Eye (tissue), 1 donor: ENCODE data around the gene RTL3.
"Not testable (repeated sequence)": the region's sequence is repeated elsewhere in the genome, so short reads cannot be mapped to it uniquely, and the experiment has no call there.

ENCODE experiments used
- DNase-seq: peaks from one replicate; pipeline ENCODE4 v3.0.0-alpha.2; 2015

RTL3 gene

GRCh38 chrX:78658845-78659744, at the start of gene RTL3:
Gene RTL3 (minus strand): TSS chrX:78659328. CDS start chrX:78658420, 908 bp downstream.
- no peak for DNase-seq

GRCh38 chrX:78708816-78709215, 49.7 kb upstream of the RTL3 start:
- DNase-seq: no peak

GRCh38 chrX:78708262-78708661, 49.1 kb upstream of the RTL3 start:
- DNase-seq: peak; percentile 18

- DNase-seq: no peak
Observed at GRCh38 chrX:78706071-78706470, 46.9 kb upstream of the RTL3 start.

GRCh38 chrX:78693536-78693935, 34.4 kb upstream of the RTL3 start:
- no peak for DNase-seq

- DNase-seq: no peak
Observed at GRCh38 chrX:78693012-78693411, 33.9 kb upstream of the RTL3 start.

GRCh38 chrX:78687586-78687985, 28.5 kb upstream of the RTL3 start:
- no peak for DNase-seq

GRCh38 chrX:78673246-78673645, 14.1 kb upstream of the RTL3 start:
- no peak for DNase-seq

- DNase-seq: no peak
Observed at GRCh38 chrX:78665342-78665741, 6.2 kb upstream of the RTL3 start.

GRCh38 chrX:78661836-78662235, 2.7 kb upstream of the RTL3 start:
- peak; percentile 6 for DNase-seq

- no peak for DNase-seq
Observed at GRCh38 chrX:78659955-78660354, 827 bp upstream of the RTL3 start.

- DNase-seq: no peak
Observed at GRCh38 chrX:78658414-78658813, 714 bp downstream of the RTL3 start.

GRCh38 chrX:78655642-78656041, 3.5 kb downstream of the RTL3 start:
- no peak for DNase-seq

GRCh38 chrX:78653118-78653822, 5.9 kb downstream of the RTL3 start:
- peak; percentile 7 for DNase-seq

GRCh38 chrX:78650906-78651437, 8.2 kb downstream of the RTL3 start:
- DNase-seq: peak; percentile 18

- no peak for DNase-seq
Observed at GRCh38 chrX:78643874-78644273, 15.3 kb downstream of the RTL3 start.

- no peak for DNase-seq
Observed at GRCh38 chrX:78643096-78643495, 16.0 kb downstream of the RTL3 start.

- not testable (repeated sequence) for DNase-seq
Observed at GRCh38 chrX:78636096-78636495, 23.0 kb downstream of the RTL3 start.

- DNase-seq: no peak
Observed at GRCh38 chrX:78624962-78625909, 33.9 kb downstream of the RTL3 start.

- DNase-seq: no peak
Observed at GRCh38 chrX:78624426-78624825, 34.7 kb downstream of the RTL3 start.

- DNase-seq: no peak
Observed at GRCh38 chrX:78622831-78623230, 36.3 kb downstream of the RTL3 start.

GRCh38 chrX:78619834-78620233, 39.3 kb downstream of the RTL3 start:
- DNase-seq: no peak

- DNase-seq: no peak
Observed at GRCh38 chrX:78618987-78619386, 40.1 kb downstream of the RTL3 start.
